Cortex of kidney (tissue), 1 donor: ENCODE results near the gene EPHA2.

Experiments
- DNase-seq: peaks from one replicate; lab custom pipeline; 2025; lab: John Stamatoyannopoulos, UW

EPHA2 gene

DNA sequence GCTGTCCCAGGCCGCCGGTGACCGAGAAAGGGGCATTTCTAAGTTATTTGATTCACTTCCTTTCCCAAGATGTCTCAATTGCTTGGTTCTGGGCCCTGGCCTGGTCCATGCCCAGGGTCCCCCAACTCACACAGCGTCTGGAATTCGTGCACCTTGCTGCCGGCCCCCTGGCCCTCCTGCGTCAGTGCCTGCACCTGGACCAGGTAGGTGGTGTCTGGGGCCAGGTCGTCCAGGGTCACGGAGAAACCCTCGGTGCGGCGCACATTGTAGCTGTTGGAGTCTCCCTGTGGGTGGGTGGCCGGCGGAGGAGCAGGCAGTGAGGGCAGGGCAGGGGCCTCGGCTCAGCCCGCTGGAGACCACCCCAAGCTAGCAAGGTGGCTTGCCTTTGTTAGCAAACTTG lies 21.0 kb downstream of the EPHA2 start:
- DNase-seq: no peak

DNA sequence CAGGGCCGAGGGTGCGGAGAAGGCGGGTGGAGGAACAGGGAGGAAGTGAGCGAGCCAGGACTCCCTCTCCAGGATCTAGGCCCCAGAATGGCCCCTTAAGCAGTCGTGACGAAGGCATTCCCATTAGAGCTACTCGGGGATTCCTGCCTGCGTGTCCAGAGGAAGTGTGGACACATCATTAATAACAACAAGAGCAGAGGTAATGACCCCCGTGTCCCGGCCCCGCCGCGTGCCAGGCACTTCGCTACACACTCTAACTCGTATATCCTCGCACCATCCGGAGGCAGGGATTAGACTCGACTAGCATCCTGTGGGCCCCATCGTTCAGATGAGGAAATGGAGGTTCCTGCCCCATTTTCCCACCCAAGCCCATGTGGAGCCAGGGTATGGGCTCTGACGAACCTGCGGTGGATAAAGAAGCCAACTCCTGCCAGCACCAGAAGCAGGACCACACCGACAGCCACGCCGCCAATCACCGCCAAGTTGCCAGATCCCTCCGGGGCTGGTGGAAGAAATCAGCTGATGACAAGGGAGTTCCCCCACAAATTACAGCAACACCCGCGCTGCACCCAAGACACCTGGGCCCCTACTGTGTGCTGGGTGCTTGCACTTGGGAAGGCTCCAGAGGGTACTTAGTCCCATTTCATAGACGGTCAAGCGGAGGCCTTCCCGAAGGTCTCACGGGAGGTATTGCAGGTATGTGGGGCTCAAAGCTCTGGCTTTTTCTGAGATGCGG lies 21.6 kb downstream of the EPHA2 start:
- DNase-seq: no peak

DNA sequence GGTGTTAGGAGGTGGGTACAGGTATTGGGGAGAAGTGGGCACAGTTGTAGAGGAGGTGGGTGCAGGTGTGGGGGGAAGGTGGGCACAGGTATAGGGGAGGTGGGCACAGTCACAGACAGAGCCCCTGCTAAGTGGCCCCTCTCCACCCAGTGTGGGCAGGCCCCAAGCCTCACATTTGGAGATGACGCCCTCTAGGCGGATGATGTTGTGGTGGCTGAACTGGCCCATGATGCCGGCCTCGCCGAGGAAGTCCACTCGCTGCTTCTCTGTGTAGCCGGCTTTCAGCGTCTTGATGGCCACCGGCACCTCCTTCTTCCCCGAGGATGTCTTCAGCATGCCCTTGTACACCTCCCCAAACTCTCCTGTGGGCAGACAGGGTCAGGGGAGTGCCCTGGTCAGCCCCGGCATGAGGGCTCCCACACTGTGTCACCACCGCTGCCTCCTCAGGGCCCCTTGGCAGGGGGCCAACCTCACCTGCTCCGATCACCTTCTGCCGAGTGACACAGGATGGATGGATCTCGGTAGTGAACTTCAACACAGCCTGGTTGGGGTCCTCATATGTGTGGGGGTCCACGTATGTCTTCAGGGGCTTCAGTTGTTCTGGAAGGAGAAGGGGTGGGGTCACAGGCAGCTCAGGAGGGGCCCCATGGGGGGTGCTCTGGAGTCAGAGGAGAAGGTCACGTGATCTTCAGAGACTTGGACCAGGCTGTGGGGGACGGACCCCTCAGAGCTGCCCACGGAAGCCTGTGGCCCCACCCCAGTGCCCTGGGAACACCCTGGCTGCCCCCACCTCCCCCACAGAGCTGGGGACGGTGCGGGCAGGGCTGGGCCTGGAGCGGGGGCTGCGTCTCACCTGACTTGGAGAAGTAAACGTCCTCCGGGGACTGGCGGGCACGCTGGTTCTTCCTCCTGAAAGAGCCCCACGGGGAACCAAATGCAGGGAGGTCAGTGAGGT lies 22.6 kb downstream of the EPHA2 start:
- no peak for DNase-seq

DNA sequence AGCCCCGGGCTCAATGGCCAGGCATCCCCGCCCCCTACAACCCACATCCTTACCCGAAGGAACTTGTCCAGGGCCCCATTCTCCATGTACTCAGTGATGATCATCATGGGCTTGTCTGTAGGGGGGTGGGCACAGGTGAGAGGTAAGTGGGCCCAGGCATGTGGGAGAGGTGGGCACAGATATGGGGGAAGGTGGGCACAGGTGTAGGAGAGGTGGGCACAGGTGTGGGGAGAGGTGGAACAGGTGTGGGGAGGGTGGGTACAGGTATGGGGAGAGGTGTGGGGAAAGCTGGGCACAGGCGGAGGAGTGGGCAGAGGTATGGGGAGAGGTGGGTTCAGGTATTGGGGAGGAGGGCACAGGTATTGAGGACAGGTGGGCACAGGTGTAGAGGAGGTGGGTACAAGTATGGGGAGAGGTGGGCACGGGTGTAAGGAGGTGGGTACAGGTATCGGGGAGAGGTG lies 23.5 kb downstream of the EPHA2 start:
- no peak for DNase-seq

DNA sequence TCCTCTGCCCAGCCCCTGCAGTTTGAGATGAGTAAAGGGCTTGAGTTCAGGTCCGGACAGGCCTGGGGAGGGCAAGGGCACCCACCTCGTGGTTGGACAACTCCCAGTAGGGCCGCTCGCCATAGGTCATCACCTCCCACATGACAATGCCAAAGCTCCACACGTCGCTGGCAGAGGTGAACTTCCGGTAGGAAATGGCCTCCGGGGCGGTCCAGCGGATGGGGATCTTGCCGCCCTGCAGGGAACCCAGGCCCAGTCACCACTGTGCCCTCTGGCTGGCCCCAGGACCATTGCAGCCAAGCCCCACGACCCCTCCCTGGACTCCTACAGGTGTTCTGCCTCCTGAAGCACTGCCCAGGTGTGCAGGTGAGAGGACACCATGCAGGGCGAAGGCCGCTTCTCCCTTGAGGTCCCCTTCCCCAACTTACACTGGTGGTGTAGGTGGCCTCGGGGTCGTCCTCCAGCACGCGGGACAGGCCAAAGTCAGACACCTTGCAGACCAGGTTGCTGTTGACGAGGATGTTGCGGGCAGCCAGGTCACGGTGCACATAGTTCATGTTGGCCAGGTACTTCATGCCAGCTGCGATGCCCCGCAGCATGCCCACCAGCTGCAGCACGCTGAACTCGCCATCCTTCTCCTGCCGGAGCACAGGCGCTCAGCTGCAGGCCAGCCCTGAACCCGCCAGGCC lies 24.1 kb downstream of the EPHA2 start:
- DNase-seq: no peak

DNA sequence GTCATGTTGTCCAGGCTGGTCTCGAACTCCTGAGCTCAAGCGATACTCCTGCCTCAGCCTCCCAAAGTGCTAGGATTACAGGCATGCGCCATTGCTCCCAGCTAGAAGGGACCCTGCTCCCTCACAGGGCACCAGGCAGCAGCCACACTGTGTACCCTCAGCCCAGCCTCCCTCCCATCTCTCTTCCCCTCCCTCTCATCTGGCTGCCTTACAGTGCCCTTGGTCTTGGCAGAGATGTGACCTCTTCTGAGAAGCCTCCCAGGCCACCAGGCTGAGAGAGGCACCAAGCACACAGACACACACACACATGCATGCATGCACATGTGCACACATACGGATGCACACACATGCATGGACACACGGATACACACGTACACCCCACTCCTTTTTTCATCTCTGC lies 25.0 kb downstream of the EPHA2 start:
- DNase-seq: no peak

DNA sequence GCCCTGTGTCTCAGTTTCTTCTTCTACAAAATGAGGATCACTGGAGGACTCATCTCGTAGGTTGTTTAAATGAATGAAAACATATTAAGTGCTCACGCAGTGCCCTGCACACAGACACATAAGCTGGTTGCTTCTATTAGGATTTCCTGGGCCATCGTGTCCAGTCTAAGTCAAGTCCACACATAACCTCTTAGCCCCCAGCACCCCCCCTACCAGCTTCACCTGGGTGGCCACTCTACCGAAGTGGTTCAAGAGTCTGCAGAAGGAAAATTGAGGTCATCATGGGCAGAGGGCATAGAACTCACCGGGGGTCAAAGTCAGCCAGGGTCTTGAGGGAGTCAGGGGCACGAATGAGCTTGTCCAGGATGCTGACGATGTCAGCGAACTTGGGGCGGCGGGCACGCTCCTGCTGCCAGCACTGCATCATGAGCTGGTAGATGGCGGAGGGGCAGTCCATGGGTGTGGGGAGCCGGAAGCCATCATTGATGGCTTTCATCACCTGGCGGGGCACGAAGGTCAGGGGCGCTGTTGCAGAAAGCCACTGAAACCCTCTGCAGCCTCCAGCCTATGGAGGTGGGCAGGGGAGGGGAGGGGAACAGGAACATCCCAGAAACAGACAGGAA lies 25.8 kb downstream of the EPHA2 start:
- no peak for DNase-seq

DNA sequence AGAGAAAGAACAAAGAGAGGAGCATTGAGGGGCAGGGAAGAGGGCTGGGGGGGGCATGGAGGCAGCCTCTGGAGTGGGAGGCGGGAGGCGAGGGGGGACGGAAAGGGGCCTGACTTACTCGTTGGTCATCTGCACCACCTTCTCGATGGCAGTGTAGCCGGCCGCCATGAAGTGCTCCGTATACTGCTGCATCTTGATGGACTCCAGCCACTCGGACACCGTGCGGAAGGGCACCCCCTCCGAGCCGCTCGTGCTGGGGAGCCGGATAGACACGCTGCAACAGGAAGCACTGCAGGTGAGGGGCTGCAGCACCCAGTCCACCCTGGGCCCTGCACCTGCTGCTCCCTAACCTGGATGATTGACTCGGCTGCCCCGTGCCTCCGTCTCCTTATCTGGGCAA lies 26.6 kb downstream of the EPHA2 start:
- DNase-seq: no peak

DNA sequence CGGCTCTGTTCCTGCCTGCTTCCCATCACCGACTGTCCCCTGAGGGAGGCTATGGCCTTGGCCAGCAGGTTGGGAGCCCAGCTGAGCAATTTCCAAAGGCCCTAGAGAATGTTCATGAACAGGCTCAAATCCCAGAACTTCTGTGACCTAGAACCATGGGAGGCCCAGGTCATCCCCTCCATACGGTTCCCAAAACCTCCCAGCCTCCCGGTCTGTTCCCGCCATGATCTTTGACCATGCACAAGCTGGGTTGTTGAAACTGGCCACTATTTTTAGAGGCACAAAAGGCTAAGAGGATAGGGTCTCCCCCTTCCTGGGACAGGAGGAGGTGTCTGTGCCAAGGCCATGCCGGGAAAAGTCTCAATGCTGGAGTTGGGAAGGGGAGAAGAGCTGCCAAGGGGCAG lies 27.5 kb downstream of the EPHA2 start:
- DNase-seq: no peak

DNA sequence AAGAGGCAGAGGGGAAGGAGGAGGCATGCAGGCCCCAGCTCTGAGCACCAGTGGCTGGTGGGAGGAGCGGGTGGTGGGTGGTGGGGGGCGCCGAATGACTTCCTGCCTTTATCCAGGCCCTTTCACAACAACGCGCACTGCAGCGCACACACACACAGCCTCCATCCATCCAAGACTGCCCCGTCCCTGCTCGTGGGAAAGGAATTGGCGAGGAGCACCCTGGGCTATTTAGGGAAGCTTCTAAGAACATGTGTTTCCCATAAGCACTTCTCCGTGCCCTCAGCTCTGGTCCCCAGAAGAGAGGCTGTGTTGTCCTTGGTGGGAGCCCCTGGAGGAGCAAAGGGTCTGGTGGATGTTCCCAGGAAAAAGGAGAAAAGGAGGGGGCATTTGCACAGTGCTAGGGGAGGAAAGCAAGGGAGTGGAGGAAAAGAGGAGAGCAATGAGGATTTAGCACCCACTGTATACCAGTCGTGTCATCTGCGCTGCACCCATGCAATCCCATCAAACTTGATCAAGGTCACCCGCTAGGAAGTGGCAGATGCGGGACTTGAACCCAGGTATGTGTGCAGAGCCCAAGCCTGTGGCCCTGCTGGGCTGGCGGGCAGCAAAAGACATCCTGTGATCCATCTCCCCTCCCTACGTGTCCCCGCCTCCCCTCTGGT lies 28.1 kb downstream of the EPHA2 start:
- DNase-seq: no peak

DNA sequence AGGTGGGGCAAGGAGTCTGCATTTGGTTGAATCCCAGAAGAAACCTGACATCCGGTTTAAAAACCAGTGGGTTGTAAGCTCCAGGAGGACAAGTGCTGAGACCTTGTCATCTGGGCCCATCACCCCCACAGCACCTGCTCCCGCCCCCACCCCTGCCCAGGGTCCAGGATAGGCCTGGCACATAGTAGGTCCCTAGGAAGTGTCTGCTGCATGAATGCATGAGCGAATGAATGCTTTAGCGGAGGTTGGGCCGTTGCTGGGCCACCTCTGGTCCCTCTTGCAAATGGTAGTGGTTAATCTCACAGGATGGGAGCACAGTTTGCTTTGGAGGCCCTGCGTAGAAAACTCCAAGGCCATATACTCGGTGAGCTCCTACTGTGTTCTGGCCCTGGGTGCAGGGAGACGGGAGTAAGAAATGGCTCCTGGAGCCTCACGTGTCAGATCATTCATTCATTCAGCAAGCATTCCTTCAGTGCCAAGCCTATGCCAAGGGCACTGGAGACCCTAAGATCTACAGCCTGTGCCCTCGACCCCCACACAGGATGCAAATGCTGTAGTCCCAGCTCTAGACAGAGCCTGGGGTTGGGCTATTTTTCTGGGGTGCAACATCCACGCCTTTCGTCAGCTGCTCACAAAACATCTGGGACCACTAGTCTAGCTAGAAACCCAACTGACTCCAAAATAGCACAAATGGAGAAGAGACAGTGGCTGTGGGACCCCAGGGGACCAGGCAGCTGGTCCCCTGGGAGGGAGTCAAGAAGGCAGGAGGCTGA lies 28.9 kb downstream of the EPHA2 start:
- DNase-seq: no peak

DNA sequence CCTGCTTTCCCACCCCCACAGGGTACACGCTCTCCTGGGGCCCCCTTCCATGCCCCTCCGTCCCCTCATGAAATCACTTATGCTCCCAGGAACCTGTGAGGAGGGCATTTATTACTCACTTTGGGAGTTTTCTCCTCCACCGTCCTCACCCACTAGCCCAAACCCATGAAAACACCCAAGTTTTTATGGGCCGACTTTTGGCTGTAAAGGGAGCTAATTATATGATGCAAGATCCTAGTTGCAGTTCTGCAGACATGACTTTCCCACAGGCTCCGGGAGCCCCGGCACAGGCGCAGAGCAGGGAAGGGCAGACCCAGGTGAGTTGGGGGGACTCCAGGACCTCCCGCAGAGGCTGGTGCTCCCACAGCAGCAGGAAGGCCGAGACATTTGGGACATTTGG lies 29.7 kb downstream of the EPHA2 start:
- DNase-seq: no peak

DNA sequence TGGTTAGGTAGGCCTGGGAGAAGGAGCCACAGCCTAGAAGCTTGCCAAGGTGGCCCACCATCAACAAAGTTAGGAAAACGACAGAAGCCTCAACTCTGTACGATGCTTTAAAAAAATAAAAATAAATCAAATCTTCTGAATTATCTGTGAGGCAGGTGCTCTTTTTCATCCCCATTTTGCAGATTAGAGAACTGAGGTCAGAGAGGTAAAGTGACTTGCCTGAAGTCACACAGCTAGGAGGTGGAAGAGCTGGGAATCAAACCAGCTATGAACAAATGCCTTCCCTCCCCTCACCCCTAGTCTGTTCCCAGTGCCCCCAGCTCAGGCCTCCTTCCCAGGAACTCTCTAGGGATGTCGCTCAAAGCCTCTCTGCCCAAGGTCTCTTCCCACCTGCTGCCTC lies 30.4 kb downstream of the EPHA2 start:
- DNase-seq: no peak

DNA sequence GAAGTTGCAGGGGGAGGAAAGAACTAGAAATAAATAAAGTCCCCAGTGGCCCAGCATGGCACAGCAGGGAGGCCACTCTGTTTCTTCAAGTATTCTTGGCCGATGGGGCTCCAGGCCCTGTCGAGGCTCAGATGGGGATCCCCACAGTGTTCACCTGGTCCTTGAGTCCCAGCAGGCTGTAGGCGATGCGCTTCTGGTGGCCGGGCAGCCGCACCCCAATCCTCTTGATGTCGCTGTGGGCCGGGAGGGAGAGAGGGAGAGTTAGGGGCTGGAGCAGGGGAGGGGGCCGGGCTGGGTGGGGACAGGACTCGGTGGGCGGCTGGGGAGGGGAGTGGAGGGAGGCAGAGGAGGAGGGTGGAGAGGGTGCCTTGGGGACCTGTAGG lies 30.8 kb downstream of the EPHA2 start:
- no peak for DNase-seq

DNA sequence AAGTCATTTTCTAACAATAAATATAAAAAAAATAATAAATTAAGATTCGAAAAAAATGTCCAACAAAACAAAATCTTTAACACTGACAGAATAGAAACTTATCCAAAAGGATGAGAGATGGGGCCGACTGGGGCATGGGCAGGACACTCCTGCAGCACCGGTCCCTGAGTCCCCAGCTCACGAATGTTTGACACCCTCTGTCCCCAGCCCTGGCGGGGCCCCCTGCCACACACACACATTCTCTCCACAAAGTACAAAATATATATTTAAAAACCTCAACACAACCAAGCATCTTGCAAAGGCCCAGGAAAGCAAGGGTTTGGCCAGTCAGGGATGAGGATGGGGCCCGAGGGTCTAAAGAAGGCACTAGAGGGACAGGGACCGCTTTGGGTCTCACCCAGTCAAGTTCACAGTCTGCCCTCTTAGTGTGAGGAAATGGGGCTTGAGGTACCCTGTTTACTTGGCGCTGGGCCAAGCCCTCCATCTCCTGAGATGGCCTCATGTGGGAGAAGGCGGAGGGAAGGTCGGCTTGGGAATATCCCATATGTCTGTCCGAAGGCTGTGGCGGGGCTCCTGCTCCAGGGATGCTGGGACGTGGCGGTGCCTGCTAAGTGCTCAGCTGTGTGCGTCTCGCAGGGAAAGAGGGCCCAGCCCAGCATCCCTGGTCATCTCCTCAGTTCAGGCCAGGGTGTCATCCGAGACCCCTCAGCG lies 31.3 kb downstream of the EPHA2 start:
- DNase-seq: no peak

DNA sequence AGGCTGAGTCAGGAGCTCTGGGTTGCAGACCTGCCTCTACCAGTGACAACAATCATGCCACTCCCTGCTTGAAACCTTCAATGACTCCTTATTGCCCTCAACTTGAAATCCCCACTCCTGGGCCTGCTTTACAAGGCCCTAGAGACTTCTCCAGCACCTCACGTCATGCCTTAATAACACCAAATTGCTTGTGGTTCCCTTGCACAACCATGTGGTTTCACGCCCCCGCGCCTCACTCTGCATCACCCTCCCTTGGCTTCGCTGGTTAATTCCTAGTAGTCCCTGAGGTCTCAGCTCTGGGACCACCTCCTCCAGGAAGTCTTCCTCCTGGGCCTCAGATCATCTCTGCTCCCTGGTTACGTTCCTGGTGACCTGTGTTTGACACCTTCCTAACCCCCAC lies 33.0 kb downstream of the EPHA2 start:
- no peak for DNase-seq

DNA sequence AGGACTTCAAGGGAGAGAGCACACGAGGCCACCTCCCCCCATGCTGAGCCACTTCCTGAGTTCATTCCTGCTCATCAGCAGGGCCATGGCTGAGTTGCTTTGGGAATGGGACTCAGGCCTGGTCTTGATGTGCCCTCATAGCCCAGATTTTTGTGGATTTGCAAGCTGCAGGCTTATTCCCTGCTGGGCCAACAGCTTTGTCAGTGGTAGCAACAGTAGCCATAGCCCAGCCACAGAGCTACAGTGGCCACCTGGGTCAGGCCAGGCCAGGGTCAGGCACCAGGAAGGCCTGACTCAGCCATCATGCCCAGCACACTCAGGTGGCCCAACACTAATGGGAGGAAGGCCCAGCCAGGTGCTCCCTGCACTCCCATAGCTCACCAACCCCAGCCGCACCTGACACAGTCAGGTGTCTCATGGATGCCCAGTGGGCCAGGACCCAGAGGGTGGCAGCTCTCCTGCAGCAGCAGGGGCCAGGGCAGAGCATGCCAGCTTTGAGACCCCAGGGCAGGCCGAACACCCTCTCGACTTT lies 33.5 kb downstream of the EPHA2 start:
- no peak for DNase-seq

DNA sequence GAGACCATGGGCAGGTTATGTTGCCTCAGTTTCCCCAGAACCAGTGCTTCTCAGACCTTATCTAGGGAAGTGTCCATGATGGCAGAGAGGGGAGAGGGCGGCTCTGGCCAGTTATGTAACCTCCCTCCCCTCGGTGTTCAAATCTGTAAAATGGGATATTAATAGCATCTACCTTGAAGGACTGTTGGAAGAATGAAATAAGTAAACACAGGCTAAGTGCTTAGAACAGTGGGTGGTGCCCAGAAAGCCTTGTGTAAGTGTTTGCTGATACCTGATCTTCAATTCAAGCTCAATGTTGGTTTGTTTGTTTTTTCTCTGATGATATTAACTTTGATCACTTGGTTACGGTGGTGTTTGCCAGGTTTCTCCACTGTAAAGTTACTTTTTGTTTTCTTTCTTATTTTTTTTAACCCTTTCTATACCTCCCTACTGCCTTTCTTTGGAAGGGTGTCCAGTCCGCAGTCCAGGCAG lies 34.9 kb downstream of the EPHA2 start:
- DNase-seq: no peak

DNA sequence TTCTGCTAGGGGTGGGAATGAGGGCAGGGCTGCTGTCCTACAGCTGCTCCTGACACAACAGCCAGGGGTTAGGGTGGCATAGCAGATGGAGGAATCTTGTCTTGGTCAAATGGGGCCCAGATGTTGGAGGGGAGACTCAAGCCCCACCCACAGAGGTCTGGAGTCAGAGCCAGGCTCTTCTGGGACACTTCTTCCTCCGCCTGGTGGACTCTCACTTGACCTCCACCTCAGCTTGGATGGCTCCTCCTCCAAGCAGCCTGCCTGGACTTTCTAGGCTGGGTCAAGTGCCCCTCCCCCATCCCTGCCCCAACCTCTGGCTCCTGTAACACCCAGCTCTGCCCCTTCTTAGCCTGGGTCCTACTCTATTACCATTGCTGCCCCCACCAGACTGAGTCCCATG lies 35.5 kb downstream of the EPHA2 start:
- no peak for DNase-seq

DNA sequence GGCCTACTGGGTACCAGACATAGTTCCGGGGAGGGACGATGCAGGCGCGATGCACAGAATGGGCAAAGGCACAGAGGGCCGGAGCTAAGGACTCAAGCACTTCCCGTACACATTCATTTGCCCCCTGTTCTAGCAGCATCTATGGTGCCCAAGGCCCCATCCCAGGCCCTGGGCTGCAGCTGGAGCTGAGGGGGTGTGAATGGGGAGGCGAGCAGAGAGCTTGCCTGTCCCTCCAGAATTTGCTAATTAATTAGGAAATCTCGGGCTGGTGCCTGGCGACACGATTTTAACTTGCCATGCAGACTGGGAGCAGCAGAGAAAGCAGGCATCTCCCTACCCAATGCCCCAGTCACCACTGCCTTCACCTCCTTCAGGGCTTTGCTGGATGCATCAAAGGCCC lies 35.9 kb downstream of the EPHA2 start:
- DNase-seq: no peak
